H1 (cell line): ENCODE measurements around the gene CYB5R2. TPM values are rescaled to one million over a fixed set of nuclear protein-coding genes. Genes with fewer than 3 reads are reported as not detected.

Experiments
- CTCF ChIA-PET: fragments of 300-600 bp; sonication (Branson Sonifier 250); formaldehyde crosslinking; loops from one replicate; lab custom pipeline; 2021; ENCODE audit not compliant: partially characterized antibody; lab: Charles Lee
- POLR2A ChIA-PET: fragments of 300-600 bp; sonication (Branson Sonifier 250); formaldehyde crosslinking; loops from one replicate; lab custom pipeline; 2021; ENCODE audit warnings: inconsistent platforms; ENCODE audit not compliant: partially characterized antibody; lab: Charles Lee
- DNase-seq, 2 experiments: peaks; one replicate each; pipeline versions ENCODE4 v3.0.0 to v3.0.0-alpha.2; 2010 to 2022; ENCODE audit warnings: low spot score in 2 of 2, low read depth in 1 of 2, mixed read lengths in 1 of 2
- FAIRE-seq: peaks from 2 replicates; lab custom pipeline; 2011; peaks lifted over from hg19 to GRCh38; lab: Jason Lieb, UNC
- H2AFZ ChIP-seq: 2 replicates; pipeline ENCODE4 v1.8.1; 2012; ENCODE audit warnings: low read length, inconsistent platforms
- H2AK5ac ChIP-seq: 2 replicates; pipeline ENCODE4 v1.6.1; 2013; ENCODE audit warnings: low read depth, low read length
- H2BK120ac ChIP-seq: replicated peaks from 2 replicates; pipeline ENCODE3; 2013; ENCODE audit warnings: low read depth, low read length, inconsistent platforms
- H2BK12ac ChIP-seq: 2 replicates; pipeline ENCODE4 v1.6.1; 2013; ENCODE audit warnings: low read depth, low read length
- H2BK15ac ChIP-seq: 2 replicates; pipeline ENCODE4 v1.6.1; 2013; ENCODE audit warnings: low read length
- H2BK20ac ChIP-seq: 2 replicates; pipeline ENCODE4 v1.6.1; 2013; ENCODE audit warnings: low read length
- H2BK5ac ChIP-seq: 2 replicates; pipeline ENCODE4 v1.6.1; 2013; ENCODE audit warnings: low read depth, low read length
- H3K14ac ChIP-seq: 2 replicates; pipeline ENCODE4 v1.6.1; 2013; ENCODE audit warnings: inconsistent platforms; ENCODE audit not compliant: insufficient read length
- H3K18ac ChIP-seq: 2 replicates; pipeline ENCODE4 v1.6.1; 2013; ENCODE audit warnings: low read length; ENCODE audit errors: extremely low read depth
- H3K23ac ChIP-seq: 2 replicates; pipeline ENCODE4 v1.6.1; 2013; ENCODE audit warnings: inconsistent platforms; ENCODE audit not compliant: insufficient read length
- H3K23me2 ChIP-seq: 2 replicates; pipeline ENCODE4 v1.6.1; 2013; ENCODE audit warnings: low read depth, low read length
- H3K27ac ChIP-seq: 2 replicates; pipeline ENCODE4 v1.6.1; 2011; ENCODE audit warnings: low read depth, low read length, inconsistent platforms
- H3K27me3 ChIP-seq, 4 experiments: replicated peaks in 1 of 4; 1 replicate in 1 of 4; 2 replicates in 3 of 4; pipeline versions ENCODE4 v1.6.1 to v1.8.1; 2011 to 2013; ENCODE audit warnings: low read length in 3 of 4, mild to moderate bottlenecking in 3 of 4, inconsistent platforms in 2 of 4, mixed read lengths in 2 of 4, moderate library complexity in 1 of 4; ENCODE audit not compliant: control insufficient read depth in 3 of 4, insufficient read depth in 3 of 4; ENCODE audit errors: extremely low read depth in 1 of 4
- H3K36me3 ChIP-seq, 4 experiments: 2 replicates each; pipeline versions ENCODE4 v1.6.1 to v1.8.1; 2011 to 2013; ENCODE audit warnings: mild to moderate bottlenecking in 4 of 4, low read length in 3 of 4, moderate library complexity in 2 of 4, control low read depth in 1 of 4, inconsistent platforms in 1 of 4; ENCODE audit not compliant: insufficient read depth in 4 of 4, control insufficient read depth in 2 of 4
- H3K4ac ChIP-seq: replicated peaks from 2 replicates; pipeline ENCODE3; 2013; ENCODE audit warnings: low read length, low read depth, mixed read lengths, inconsistent platforms; ENCODE audit not compliant: insufficient read length
- H3K4me1 ChIP-seq, 4 experiments: replicated peaks in 1 of 4; 1 replicate in 1 of 4; 2 replicates in 3 of 4; pipeline versions ENCODE4 v1.6.1 to v1.8.1; 2011 to 2013; ENCODE audit warnings: low read length in 3 of 4, inconsistent platforms in 2 of 4, mixed read lengths in 1 of 4; ENCODE audit not compliant: insufficient read depth in 4 of 4, control insufficient read depth in 3 of 4
- H3K4me2 ChIP-seq, 2 experiments: 2 replicates each; pipeline versions ENCODE4 v1.6.1 to v1.8.1; 2011 to 2013; ENCODE audit warnings: low read depth in 2 of 2, low read length in 2 of 2, control low read depth in 1 of 2, inconsistent platforms in 1 of 2, mild to moderate bottlenecking in 1 of 2; ENCODE audit not compliant: insufficient read depth in 1 of 2
- H3K4me3 ChIP-seq, 4 experiments: fragments of 200-600, 300-600 bp in 1 of 4; sonication (generic), shearing (Covaris generic), sonication (Bioruptor Twin) in 1 of 4; 2 replicates each; pipeline versions ENCODE4 v1.5.1 to v1.8.1; 2011 to 2016; ENCODE audit warnings: low read length in 4 of 4, low read depth in 3 of 4, control low read depth in 2 of 4, inconsistent platforms in 2 of 4, mild to moderate bottlenecking in 2 of 4, mixed read lengths in 1 of 4, moderate library complexity in 1 of 4; ENCODE audit not compliant: insufficient read depth in 2 of 4; ENCODE audit errors: extremely low read depth in 1 of 4
- H3K56ac ChIP-seq: replicated peaks from 2 replicates; pipeline ENCODE3; 2013; ENCODE audit warnings: low read depth, mild to moderate bottlenecking, mixed read lengths, low read length, inconsistent platforms; ENCODE audit not compliant: insufficient read length
- H3K79me1 ChIP-seq: 2 replicates; pipeline ENCODE4 v1.6.1; 2013; ENCODE audit warnings: low read depth, low read length, control low read depth
- H3K79me2 ChIP-seq, 2 experiments: 2 replicates each; pipeline versions ENCODE4 v1.6.1 to v1.8.1; 2012 to 2013; ENCODE audit warnings: low read length in 2 of 2, mild to moderate bottlenecking in 2 of 2, inconsistent platforms in 1 of 2; ENCODE audit not compliant: insufficient read depth in 2 of 2, control insufficient read depth in 1 of 2
- H3K9ac ChIP-seq, 4 experiments: replicated peaks in 1 of 4; 1 replicate in 1 of 4; 2 replicates in 3 of 4; pipeline versions ENCODE4 v1.6.1 to v1.8.1; 2011 to 2013; ENCODE audit warnings: low read depth in 3 of 4, low read length in 3 of 4, control low read depth in 2 of 4, mild to moderate bottlenecking in 2 of 4, moderate library complexity in 2 of 4, inconsistent platforms in 1 of 4; ENCODE audit errors: extremely low read depth in 1 of 4
- H3K9me3 ChIP-seq, 2 experiments: 2 replicates each; pipeline versions ENCODE4 v1.6.1 to v1.8.1; 2012 to 2013; ENCODE audit warnings: mild to moderate bottlenecking in 2 of 2, moderate library complexity in 2 of 2, control low read depth in 1 of 2, inconsistent platforms in 1 of 2, low read depth in 1 of 2, low read length in 1 of 2, mixed read lengths in 1 of 2; ENCODE audit not compliant: insufficient read depth in 2 of 2
- H4K20me1 ChIP-seq, 2 experiments: replicated peaks in 1 of 2; 2 replicates each; pipeline versions ENCODE3 to v1.8.1; 2011 to 2013; ENCODE audit warnings: inconsistent platforms in 2 of 2, low read length in 2 of 2, mild to moderate bottlenecking in 1 of 2; ENCODE audit not compliant: insufficient read depth in 2 of 2, control insufficient read depth in 1 of 2
- H4K5ac ChIP-seq: 2 replicates; pipeline ENCODE4 v1.6.1; 2013; ENCODE audit warnings: low read length, low read depth, mixed read lengths, inconsistent platforms; ENCODE audit not compliant: insufficient read length
- H4K8ac ChIP-seq: 2 replicates; pipeline ENCODE4 v1.8.0; 2013; ENCODE audit warnings: mild to moderate bottlenecking, moderate library complexity, low read length, inconsistent platforms; ENCODE audit not compliant: insufficient read depth; ENCODE audit errors: extremely low read depth
- H4K91ac ChIP-seq: replicated peaks from 2 replicates; pipeline ENCODE3; 2013; ENCODE audit warnings: low read length, mixed read lengths, inconsistent platforms; ENCODE audit not compliant: insufficient read length
- ASH2L ChIP-seq: fragments of 200-600, 300-600 bp; sonication (generic); IDR thresholded peaks from one replicate; pipeline ENCODE4 v1.7.1; 2017; ENCODE audit warnings: low read length
- CBX8 ChIP-seq: fragments of 300-800, 300-1000 bp; sonication (generic); IDR thresholded peaks from 2 replicates; pipeline ENCODE4 v1.7.1; 2016; ENCODE audit warnings: low read depth, low read length, borderline replicate concordance
- CHD1 ChIP-seq: IDR thresholded peaks from 2 replicates; pipeline ENCODE4 v1.6.1; 2012; ENCODE audit warnings: low read depth, low read length, improper control_type of control experiment
- E2F6 ChIP-seq: IDR thresholded peaks from 2 replicates; pipeline ENCODE4 v1.6.1; 2012; ENCODE audit warnings: inconsistent platforms
- EP300 ChIP-seq, 2 experiments: IDR thresholded peaks; 1 replicate in 1 of 2; 2 replicates in 1 of 2; pipeline ENCODE4 v1.6.1; 2011 to 2012; ENCODE audit warnings: low read depth in 2 of 2, low read length in 2 of 2, mild to moderate bottlenecking in 2 of 2, borderline replicate concordance in 1 of 2, inconsistent platforms in 1 of 2, moderate library complexity in 1 of 2
- GABPA ChIP-seq: IDR thresholded peaks from 2 replicates; pipeline ENCODE4 v1.6.1; 2011; ENCODE audit warnings: mild to moderate bottlenecking, low read length, moderate library complexity, borderline replicate concordance; ENCODE audit not compliant: insufficient read depth
- HDAC6 ChIP-seq: IDR thresholded peaks from one replicate; pipeline ENCODE4 v1.7.1; 2012; ENCODE audit warnings: low read depth, mild to moderate bottlenecking, inconsistent platforms, low read length, moderate library complexity
- JUND ChIP-seq: IDR thresholded peaks from 2 replicates; pipeline ENCODE4 v1.6.1; 2011; ENCODE audit warnings: mild to moderate bottlenecking, improper control_type of control experiment, low read length
- NANOG ChIP-seq: IDR thresholded peaks from 2 replicates; pipeline ENCODE4 v1.6.1; 2011; ENCODE audit warnings: low read length, low read depth, mild to moderate bottlenecking, inconsistent platforms; ENCODE audit not compliant: insufficient read depth, poor library complexity, severe bottlenecking
- POLR2AphosphoS5 ChIP-seq: IDR thresholded peaks from 2 replicates; pipeline ENCODE4 v1.6.1; 2011; ENCODE audit warnings: low read depth, low read length
- RNF2 ChIP-seq: fragments of 200-900, 300-1000 bp; sonication (generic); IDR thresholded peaks from 2 replicates; pipeline ENCODE4 v1.7.1; 2016; ENCODE audit warnings: borderline replicate concordance, low read depth, mild to moderate bottlenecking, antibody characterized with exemption, low read length; ENCODE audit not compliant: poor library complexity, severe bottlenecking; ENCODE audit errors: missing control alignments
- SRF ChIP-seq: IDR thresholded peaks from 2 replicates; pipeline ENCODE4 v1.6.1; 2011; ENCODE audit warnings: mild to moderate bottlenecking, low read depth, low read length, moderate library complexity
- TBP ChIP-seq: IDR thresholded peaks from 2 replicates; pipeline ENCODE4 v1.6.1; 2011; ENCODE audit warnings: low read depth, low read length, improper control_type of control experiment
- WGBS, 2 experiments: shearing (Covaris generic) in 1 of 2; methylation state at CpG; one replicate each; pipeline versions ENCODE4 v1.1.6 to v1.1.7; 2013 to 2015; ENCODE audit warnings: low lambda C conversion rate in 2 of 2, mixed read lengths in 2 of 2, inconsistent platforms in 1 of 2, low coverage in 1 of 2, missing lambda C conversion rate in 1 of 2; ENCODE audit not compliant: insufficient replicate concordance in 2 of 2, insufficient coverage in 1 of 2, insufficient read length in 1 of 2; ENCODE audit errors: extremely low coverage in 1 of 2, missing lambda C conversion rate in 1 of 2; 5-methylcytosine and 5-hydroxymethylcytosine counted together
- polyA plus RNA-seq, 7 experiments: library from polyadenylated mRNA; depleted of rRNA in 3 of 7; stranded (reverse) in 5 of 7; unstranded in 2 of 7; fragments of >200 nt in 5 of 7; fragments of 200-250 nt in 2 of 7; gene quantifications; 1 replicate in 5 of 7; 2 replicates in 1 of 7; 4 replicates in 1 of 7; pipeline versions ENCODE4 v1.2.1 to v1.2.3, GENCODE V29; 2011 to 2013; ENCODE audit warnings: missing spikeins in 2 of 7, mixed read lengths in 2 of 7
- total RNA-seq: library from RNA; stranded (reverse); fragmentation: NEBNext Ultra II Directional; extraction: Animal tissue kit (Norgen Biotek cat#: 25700); gene quantifications from 2 replicates; pipeline ENCODE4 v1.2.1, GENCODE V29; 2021

CYB5R2 gene
- total and polyA plus RNA-seq, 2 of the 8 experiments (the other 6 are each of a cell fraction or from before 2014, with no cell fraction given) = 53.0 to 55.9 TPM

GRCh38 chr11:7668911-7669310 lies 4.4 kb downstream of the CYB5R2 start:
- H4K20me1 ChIP-seq = no peaks in the 10 kb centered on the region
- no peaks in the 10 kb centered on the region for H3K79me2 ChIP-seq
- no peak overlapping the region for H3K56ac ChIP-seq
- H3K27me3 ChIP-seq = no peaks in the 10 kb centered on the region
- POLR2A ChIA-PET = no interaction called here
- H3K18ac ChIP-seq = no peak overlapping the region
- H3K4me3 ChIP-seq = no peak overlapping the region
- H2BK15ac ChIP-seq = no peak overlapping the region
- no peak overlapping the region for H2AK5ac ChIP-seq
- no peak overlapping the region for H4K91ac ChIP-seq
- 90% methylated on average over 5 of the region's 5 CpGs; no CpG with 5 or more reads in 1 of the 2 experiments for WGBS, 2 experiments
- H3K36me3 ChIP-seq = peaks cover 21 to 47% (median 38%) of the 10 kb centered on the region in 4 experiments; a peak in 7 of 8 replicates
- H3K9ac ChIP-seq = no peak overlapping the region
- H3K27ac ChIP-seq = no peak overlapping the region
- DNase-seq (no peak), FAIRE-seq (no peak)
- H2BK5ac ChIP-seq = no peak overlapping the region
- H3K14ac ChIP-seq = no peak overlapping the region
- H3K4me1 ChIP-seq = peaks cover 0 to 5% (median 2%) of the 10 kb centered on the region in 4 experiments; a peak in 4 of 7 replicates
- peaks cover 2% of the 10 kb centered on the region; the same call in 1 of the 2 replicates for H3K79me1 ChIP-seq
- no peak overlapping the region for H2BK120ac ChIP-seq
- H2BK20ac ChIP-seq = no peak overlapping the region
- H3K9me3 ChIP-seq = peaks cover 6 to 22% of the 10 kb centered on the region in 2 experiments
- H3K23me2 ChIP-seq = peaks cover 10% of the 10 kb centered on the region; the same call in 1 of the 2 replicates
- no peak overlapping the region for H3K23ac ChIP-seq
- no peak overlapping the region for H3K4me2 ChIP-seq
- CTCF ChIA-PET = interaction anchor here (0.9 to 5.7 kb wide), 7 partner anchors 12 to 255 kb away, joined by 3 to 46 read pairs (median 6); no protein-coding TSS in a partner anchor
- no peak overlapping the region for H2BK12ac ChIP-seq
- H2AFZ ChIP-seq = no peak overlapping the region
- H4K8ac ChIP-seq = no peak overlapping the region
- H4K5ac ChIP-seq = no peak overlapping the region
- no peak overlapping the region for H3K4ac ChIP-seq
- TF ChIP-seq CBX8 = no peak
- no peak for TF ChIP-seq POLR2AphosphoS5
- TF ChIP-seq EP300 (IDR thresholded peaks at IDR 0.05; ENCODE audit: borderline replicate concordance in 1 of 2, low read depth in 2 of 2, low read length in 2 of 2) = no peak
- TF ChIP-seq RNF2 = no peak
- TF ChIP-seq E2F6 = no peak
- TF ChIP-seq NANOG = no peak
- TF ChIP-seq ASH2L = no peak
- no peak for TF ChIP-seq CHD1
- TF ChIP-seq SRF = no peak
- no peak for TF ChIP-seq JUND
- TF ChIP-seq GABPA = no peak
- TF ChIP-seq TBP = no peak
- TF ChIP-seq HDAC6 = no peak
